Activated CD4-positive, CD25-positive, alpha-beta regulatory T cell treated with anti-CD3 and anti-CD28 coated beads, Interleukin-2, amount 50 U/mL, for 16 hours (primary cell): ENCODE results near the gene TEX51.

Experiments
- DNase-seq: peaks from one replicate; pipeline ENCODE4 v3.0.0-alpha.2; 2020; ENCODE audit warnings: low read depth, low spot score

TEX51 gene

DNA sequence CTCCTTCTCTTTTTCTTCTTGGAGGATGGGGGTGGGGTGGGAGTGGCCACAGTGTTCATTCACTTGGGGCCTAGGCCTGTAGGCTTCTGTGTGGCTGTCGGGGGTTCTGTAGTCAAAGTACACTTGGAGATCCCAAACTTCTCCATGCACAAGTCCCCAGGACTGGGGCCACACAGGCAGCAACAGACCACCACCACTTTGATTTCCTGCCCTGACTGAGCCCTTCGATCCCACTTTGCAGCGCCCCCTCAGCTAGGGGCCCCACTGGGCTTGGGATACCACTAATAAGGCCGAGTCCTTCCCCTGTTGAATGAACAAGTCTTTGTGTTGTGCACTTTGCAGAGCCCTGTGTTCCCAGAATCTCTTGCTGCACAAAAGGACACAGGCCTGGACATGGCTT is 5.5 kb upstream of the TEX51 start:
- DNase-seq = no peak

DNA sequence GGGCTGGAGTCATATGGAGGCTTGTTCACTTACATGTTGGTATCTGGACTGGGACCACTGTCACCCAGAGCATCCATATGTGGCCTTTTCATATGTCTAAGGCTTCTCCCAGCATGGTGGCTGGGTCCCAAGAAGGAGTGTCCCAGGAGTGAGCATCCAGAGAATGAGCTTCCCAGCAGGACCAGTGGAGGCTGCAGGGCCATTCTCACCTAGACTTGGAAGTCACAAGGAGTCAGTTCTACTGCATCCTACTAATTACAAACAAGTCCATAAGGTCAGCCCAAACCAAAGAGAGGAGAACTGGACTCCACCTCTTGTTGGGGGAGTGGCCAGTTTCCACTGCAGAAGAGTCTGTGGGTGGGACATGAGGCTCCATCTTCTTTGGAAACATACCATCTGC is 5.1 kb upstream of the TEX51 start:
- DNase-seq = no peak

DNA sequence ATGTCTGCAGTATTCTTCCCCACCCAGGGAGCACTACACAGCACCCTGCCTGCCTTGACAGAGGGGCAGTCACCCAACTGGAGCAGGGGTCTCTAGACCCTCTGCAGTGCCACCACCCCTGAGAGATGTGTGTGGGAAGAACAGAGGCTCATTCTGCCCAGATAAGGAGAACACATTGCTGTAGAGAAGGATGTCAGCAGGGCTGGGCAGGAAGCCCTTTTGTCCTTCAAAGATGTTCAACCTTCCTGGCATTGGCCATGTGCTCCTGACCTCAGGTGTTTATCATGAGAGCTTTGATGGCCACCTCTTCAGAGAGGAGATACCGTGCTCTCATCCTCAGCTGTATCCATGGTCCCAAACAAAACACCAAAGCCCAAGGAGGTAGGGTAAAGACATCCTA is 4.6 kb upstream of the TEX51 start:
- DNase-seq = no peak

DNA sequence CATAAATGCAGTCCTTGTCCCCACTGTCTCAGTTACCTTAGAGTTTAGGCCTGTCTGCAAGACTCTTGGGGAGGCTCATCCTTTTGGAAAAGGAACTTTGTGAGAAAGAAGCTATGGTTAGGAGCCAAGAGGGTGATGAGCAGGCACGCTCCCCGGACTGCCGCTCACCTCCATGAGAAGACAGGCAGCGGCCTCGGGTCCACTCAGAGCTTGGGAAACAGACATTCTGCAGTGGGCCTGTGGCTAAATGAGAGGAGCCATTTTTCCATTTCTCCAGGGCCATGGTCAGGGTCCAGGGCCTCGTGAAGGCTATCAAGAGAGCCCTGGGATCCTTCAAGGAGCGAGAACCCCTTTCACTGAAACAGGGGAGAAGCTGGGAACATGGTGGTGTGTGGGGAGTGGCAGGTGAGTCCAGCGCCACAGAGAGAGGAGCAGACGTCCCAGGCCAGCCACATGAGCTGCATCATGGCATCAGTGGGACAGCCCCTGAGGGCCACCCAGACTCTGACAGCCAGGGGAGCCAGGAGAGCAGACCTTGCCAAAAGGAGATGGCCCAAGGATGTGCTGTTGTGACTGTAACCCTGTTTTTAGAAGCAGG is 4.0 kb upstream of the TEX51 start:
- DNase-seq = no peak

DNA sequence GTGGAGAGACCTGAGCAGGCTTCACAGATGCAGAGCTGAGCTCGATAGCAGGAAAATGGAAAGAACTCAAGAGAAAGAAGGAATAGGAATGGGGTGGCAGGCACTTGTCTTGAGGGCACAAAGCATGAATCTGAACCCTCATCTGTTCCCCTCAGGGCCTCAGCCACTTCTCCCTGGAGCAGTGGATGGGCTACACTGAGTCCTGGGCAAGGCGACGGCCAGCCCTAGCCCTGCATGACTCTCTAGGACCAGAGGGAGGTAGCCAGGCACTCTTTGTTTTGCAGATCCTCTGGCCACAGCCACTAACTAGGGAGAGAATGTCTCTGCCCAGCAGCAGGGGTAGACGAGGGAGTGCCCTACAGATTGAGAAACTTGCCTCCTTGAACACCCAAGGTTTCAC is 3.4 kb upstream of the TEX51 start:
- DNase-seq = no peak

DNA sequence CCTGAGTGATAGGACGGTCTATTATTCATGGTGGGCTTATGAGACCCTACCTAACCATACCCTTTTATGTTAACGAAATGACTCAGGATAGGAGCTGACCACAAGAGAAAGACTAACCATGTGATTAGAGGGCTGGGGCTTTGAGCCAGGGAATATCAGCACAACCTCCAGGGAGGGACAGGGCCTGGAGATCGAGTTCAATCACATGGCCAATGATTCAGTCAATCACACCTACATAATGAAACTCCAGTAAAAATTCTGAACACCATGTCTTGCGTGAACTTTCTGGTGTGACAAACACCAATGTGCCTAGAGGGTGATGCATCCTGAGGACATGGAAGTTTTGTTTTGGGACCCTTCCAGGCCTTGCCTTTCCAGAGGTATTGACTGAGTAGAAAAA is 2.2 kb upstream of the TEX51 start:
- no peak for DNase-seq

DNA sequence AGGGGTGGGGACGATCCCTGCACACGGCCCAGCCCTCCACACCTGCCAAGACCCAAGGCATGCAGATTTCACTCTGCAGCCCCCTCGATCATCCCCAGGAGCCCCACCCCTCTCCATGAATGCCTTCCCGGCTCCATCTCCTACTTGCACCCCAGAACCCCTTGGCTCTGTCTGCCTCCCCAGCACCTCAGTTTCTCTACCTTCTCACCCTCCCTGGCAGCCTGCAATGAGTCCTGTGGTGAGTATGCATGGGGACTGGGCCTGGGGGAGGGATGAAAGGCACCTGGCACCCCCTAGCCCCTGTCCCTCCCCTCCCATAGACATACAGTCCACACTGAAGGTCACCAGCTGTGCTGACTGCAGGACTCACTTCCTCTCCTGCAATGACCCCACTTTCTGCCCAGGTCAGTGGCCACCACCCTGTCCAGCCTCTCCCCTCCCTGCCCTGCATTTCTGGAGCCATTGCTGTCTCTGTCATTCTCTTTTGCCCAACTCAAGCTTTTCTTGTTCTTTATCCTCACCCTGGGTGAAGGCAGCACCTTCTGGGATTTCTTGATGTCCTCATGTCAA is 1.0 kb downstream of the TEX51 start:
- no peak for DNase-seq

DNA sequence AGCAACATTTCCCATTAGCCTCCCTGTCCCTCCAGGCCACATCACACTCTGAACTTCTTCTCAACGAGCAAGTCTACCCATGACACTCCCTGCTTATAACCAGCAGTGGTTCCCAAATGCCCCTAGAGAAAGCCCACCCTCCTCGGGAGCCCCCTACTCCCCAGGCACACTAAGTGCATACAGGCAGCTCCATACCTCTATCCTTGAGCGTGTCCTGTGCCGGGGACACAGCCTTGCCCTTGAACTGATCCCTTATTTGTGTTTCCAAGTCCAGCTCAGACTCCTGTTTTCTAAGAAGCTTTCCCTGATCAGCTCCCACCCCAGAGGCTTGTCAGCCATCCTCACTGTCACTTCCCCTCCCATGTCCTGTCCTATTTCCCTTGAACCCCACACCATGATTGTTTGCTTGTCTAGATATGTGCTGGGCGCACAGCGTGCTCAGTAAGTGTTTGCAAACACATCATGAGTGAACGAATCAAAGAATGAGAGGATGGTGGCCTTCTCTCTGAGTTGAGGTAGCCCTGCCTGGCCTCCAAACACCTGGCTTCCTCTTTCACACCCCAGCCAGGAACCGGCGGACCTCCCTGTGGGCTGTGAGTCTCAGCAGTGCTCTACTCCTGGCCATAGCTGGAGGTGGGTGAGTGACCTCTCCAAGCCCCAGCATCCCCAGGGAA is 2.1 kb downstream of the TEX51 start:
- no peak for DNase-seq

DNA sequence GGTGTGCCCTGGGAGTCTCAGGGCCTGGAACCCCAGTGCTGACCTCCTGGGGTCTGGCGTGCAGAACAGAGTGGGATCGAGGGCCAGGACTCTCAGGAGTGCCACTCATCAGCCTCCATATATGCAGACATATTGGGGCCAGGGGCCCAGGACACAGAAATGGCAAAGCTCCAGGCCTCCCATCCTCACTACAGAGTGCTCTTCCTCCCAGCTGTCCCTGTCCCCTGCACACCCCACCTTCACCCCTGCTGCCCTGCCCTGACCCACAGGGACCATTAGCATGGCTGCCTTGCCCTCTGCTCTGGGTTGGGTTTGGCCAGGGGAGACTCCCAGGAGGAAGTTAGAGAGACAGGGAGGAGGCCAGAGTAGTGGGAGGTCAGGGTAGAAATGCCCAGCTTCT is 2.8 kb downstream of the TEX51 start:
- DNase-seq = no peak

DNA sequence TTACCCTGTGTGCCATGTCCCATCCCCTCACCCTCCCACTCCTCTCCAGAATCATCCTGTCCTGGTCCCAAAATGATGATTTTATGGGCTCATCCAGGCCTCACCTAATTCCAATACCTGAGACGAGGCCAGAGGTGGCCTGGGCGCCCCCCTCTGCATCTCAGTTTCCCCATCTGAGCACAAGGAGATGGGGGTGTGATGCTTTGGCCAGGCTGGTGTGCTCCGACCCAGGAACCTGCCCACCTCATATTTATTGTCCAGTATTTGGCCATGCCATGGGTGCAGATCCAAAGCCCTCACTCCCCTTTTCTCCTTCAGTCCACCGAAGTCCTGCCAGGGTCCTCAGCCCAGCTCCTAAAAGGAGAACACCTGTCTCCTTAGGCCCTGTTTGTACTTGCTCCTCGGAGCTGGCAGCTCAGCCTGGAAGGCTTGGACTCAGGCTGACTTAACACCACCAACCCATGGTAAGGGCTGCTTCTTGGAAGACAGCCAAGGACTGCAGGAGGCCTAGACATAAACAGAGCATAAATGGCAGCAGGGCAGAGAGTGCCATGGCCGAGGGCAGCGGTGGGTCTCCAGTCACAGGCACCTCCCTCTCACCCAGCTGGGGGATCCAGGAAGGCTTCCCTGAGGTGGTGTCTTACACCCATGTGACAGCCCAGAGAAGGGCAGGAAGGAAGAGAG is 3.6 kb downstream of the TEX51 start:
- no peak for DNase-seq

DNA sequence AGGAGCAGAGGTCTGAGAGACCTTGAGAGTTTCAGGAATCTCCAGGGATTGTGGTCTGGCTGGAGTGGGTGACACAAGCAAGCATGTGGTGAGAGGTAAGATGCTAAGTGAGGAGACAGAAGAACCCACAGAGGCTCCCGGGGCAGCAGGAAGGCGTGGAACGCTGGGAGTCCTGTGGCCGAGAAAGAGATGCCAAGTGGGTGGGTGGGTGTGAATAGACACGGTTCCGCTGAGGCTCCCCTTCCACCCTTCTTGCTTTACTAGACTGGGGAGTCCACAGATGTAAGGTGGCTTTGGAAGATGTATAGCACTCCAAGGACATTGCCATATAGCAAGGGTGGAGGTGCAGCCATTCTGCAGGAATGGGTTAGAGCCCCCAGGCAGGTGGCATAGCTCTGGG is 4.2 kb downstream of the TEX51 start:
- DNase-seq = no peak

DNA sequence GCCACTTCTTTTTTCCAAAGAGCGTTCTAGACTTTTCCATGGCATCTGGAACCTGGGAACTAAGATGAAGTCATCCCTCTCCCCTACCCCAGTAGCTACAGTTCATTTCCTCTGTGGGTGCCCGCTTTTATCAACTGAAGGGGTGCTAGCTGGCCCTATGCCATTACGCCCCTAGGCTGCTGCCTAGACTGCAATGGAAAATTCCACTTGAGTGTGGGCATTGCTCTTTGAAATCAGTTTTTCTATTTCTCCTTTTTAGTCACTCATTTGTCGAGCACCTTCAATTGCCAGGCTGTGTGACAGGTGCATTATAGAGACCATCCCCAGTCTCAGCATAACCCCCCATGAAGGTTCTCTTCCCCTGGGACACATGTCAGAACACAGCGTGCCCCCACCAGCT is 7.3 kb downstream of the TEX51 start:
- no peak for DNase-seq

DNA sequence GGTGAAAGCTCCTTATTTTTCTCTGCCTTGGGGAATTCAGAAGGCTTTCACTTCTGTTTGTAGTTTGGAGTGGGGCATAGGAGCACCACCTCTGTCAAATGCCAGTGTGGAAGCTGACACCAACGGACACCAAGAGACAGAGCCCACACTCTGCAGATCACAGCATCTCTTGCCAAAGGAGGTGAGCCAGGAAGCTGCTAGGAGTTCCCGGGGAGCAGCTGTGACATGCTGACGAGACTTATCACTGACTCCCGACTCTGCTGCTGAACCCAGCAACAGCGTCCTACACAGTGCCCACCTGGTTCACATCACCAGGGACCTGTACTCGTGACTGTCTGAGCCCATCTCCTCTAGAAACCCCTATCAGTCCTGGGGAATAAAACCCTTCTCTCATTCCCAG is 8.1 kb downstream of the TEX51 start:
- no peak for DNase-seq

DNA sequence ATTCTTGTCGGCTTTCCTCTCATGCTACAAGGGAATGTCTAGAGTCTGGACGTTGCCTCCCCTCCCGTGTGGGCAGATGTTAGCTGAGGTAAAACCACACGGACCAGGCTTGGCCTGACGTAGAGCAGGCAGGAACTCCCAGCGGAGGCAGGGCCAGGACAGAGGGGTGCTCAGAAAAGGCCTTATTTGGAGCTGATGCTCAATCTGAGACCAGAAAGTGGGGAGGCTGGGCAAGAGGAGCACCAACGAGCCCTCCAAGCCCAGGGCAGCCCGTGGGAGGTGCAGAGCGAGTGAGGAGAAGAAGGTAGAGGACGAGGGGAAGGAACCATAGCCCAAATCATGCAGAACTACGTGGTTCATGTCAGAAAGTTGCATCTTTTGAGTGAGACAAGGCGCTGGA is 9.0 kb downstream of the TEX51 start:
- no peak for DNase-seq

DNA sequence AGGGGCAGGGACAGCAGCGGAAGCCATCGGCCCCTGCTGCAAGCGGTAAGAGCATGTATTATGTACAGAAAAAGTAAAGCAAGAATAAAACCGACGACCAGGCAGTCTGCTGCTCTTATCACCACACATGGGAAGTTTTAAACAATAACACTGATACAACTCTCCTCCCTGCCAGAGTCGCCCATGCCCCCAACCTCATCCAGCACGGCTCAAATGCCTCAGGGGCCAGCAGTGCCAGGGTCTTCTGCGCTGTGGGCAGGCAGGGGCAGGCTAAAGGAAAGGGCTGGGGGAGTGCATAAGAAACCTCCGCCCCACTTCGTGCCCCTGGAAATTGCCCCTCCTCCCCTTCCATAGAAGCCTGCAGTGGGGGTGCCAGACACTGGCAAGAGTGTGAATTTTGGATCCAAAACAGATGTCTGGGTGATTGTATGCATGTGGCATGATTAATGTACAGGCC is 10.1 kb downstream of the TEX51 start:
- no peak for DNase-seq

DNA sequence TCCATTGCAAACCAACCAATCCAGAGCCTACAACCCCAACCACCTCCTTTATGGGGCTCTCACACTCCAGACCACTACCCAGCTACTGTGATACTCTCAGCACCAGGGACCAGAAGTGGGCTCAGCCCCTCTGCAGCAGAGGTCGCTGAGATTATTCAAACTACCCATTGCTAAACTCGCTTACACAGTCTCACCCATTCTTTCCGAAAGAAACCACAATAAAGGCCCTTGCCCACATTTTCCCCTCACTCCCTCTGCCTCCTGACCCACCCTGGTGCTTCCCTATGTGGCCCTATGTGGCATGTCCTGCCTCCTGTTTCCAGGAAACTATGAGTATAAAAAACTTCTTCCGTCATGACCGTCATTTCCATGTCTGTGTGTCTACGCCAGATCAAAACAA is 10.7 kb downstream of the TEX51 start:
- DNase-seq = no peak

DNA sequence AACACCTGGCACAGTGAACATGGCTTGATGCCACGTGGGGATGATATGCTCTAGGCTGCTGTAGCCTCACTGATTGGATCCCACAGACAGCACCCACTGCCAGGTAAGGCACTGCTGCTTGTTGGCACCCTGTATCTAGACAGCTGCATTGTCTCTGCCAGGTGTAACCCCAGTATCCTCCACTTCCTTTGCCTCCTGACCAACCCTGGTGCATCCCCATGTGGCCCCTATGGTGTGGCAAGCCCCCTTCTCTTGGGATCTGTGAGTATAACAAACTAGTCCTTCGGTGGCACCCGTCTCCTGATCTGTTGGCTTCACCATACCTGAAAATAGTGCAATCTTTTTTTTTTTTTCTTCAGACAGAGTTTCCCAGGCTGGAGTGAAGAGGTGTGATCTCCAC is 11.1 kb downstream of the TEX51 start:
- no peak for DNase-seq

DNA sequence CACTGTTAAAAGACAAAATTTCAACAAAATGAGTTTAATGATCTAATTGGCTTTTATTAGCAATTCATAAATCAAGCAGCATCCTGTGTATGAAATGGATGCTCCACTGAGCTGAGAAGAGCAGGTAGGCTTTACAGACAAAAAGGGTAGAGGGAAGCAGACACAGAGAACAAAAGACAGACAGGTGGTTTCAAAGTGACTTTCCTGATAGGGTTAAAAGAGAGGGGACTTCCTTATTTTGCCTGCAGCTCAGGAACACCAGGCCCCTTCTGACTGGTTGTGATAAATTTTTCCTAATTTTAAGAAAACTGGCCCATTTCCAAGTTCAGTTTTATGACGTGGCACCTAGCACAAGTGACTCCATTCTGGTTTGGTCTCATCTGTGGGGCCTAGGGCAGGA is 11.9 kb downstream of the TEX51 start:
- no peak for DNase-seq

DNA sequence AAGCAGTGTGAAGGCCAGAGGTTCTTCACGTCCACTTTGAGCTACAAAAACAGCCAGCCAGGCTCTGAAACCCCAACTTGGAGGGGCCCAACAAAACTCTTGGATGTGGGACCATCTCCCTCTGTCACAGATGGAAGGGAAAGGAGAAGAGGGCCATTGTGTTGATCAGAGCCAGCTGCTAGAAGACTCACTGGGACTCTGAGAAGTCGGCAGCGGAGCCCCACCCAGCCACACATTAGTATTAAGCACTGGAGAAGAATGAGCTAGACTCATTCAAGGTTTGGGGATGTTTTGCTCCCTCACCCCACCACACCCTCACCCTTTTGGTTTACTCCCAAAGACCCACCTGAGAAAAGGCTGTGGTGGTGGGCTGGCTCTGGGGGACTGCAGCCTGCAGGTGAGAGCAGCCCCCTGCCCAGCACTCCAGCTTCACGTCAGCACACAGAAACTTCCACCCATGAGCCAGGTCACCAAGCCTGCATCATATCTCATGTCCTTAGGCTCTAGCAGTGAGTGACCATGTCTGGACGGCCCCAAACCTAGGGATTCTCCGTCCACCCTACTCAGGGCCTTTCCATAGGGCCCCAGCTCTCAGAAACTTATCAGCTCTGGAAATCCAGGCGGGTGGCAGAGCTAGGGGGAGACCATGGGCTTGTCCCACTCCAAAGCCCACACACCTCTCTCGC is 12.6 kb downstream of the TEX51 start:
- no peak for DNase-seq

DNA sequence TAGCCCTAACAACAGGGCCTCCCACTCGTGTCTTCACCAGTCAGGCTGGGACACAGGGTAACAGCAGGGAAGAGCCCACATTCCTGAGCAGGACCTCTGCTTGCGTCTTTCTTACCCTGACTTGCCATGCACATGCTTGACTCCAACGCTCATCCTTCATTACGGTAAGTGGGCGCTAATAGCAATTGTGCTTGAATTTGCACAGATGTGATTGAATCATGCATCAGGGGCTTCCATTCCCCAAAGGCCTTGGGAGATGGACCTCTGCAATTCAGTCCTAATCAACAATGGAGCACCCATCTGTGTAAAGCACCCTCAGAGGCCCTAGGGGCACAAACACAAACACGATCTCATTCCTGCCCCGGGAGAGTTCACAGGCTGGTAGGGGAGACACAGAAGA is 13.5 kb downstream of the TEX51 start:
- no peak for DNase-seq

DNA sequence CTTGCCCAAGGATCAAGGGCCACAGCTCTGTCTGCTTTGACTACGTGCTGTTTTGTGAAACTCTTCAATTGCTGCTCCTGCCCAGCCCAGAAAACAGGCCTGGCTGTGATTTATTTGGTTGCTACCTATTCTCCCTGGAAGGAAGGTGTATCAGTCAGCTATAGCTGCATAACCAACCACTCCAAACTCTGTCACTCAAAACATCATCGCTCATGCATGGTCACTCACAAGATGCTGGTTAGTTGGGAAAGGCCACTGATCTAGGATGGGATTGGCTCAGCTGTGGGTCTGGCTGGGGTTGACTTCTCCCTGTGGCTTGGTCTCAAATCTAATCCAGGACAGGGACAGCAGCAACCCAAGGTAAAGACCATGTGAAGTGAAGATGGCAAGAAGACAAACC is 14.6 kb downstream of the TEX51 start:
- DNase-seq = no peak

DNA sequence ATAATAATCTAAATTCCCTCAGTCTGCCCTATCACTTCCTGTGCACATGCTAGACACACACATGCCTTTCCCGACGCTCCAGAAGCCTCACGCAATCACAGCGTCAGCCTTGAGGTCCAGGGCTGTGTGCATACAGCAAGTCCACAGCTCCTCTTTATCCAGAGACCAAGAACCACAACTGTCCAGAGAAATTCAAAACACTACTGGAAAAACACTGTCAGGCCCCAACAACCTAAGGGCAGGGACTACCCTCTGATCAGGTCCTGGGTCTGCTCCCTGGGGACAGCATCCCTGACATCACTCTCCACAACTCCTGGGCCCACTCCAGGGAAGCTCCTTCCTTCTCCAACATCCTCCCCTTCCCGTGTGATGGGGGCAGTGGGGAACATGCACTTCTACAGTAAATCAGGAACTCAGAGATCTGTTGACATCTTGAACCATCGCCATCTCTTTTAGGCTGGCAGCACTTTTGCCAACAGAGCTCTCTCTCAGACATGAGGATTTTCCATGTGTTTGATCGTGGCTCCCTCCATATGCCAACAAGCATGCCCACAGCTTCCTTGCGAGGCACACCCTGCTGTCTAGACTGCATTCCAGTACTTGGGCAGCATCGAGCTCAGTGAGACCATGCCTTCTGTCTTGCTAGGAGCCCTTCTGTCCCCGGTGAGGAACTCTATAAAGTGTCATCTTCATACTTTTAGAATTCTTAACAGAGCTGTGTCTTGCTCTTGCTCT is 15.4 kb downstream of the TEX51 start:
- no peak for DNase-seq
